Hematopoietic multipotent progenitor cell treated with erythropoietin and hydrocortisone succinate and interleukin-3 and kit ligand, for 6 days (in vitro differentiated cells): ENCODE results near the gene PAFAH1B1.
"Not testable (repeated sequence)": the region's sequence is repeated elsewhere in the genome, so short reads cannot be mapped to it uniquely, and the experiment has no call there.

Source experiments
- DNase-seq: peaks from one replicate; pipeline ENCODE4 v3.0.0-alpha.2; 2015

Gene PAFAH1B1

GRCh38 chr17:2690165-2691068 lies 97.0 kb downstream of the PAFAH1B1 start:
- no peak for DNase-seq

DNA sequence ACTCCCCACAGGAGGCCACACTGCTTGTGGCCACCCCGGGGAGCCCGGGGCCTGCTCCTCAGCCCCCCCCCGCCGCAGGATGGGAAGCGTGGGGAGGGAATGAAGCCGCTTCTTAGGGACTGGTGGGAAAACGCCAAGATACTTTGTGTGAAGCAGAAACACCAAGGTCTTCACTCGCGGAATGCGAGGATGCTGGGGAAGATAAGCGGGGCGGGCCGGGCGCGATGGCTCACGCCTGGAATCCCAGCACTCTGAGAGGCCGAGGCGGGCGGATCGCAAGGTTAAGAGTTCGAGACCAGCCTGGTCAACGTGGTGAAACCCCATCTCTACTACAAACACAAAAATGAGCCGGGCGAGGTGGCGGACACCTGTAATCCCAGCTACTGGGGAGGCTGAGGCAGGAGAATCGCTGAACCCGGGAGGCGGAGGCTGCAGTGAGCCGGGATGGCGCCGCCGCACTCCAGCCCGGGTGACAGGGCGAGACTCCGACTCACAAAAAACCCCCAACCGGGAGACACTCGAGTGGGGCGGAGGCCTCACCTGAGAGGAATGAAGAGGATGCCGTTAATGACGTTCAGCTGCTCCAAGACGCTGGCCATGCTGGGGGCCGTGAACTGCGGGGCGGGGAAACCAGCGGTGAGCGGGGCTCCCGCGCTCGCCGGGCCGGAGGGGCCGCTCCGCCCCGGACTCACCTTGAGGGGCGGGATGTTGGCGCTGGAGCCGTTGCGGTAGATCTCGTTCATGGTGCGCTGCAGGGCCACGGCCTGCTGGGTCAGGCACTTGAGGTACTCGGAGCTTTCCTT lies 97.8 kb downstream of the PAFAH1B1 start:
- DNase-seq, result no peak

- no peak for DNase-seq
Measured at GRCh38 chr17:2691965-2692780, 98.7 kb downstream of the PAFAH1B1 start.

DNA sequence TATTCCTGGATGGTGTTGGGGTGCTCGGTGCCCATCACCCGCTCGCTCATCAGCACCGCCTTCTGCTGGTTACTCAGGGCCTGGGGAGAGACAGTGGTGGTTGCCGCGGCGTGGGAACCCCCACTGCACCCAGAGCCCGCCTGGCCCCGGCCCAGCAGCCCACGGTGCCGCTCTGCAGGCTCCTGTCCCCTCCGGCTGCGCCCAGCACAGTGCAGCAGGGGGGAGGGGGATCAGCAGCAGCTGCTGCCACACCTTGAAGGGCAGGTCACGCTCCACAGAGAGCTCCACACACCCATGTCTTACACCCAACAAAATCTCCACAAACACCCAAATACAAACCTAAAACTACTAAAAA lies 99.3 kb downstream of the PAFAH1B1 start:
- DNase-seq, result no peak

- no peak for DNase-seq
Measured at GRCh38 chr17:2693561-2694380, 100.3 kb downstream of the PAFAH1B1 start.

GRCh38 chr17:2694381-2695242 lies 101.2 kb downstream of the PAFAH1B1 start:
- DNase-seq, result no peak

GRCh38 chr17:2695243-2695960 lies 101.9 kb downstream of the PAFAH1B1 start:
- no peak for DNase-seq

- no peak for DNase-seq
Measured at GRCh38 chr17:2695961-2696760, 102.7 kb downstream of the PAFAH1B1 start.

DNA sequence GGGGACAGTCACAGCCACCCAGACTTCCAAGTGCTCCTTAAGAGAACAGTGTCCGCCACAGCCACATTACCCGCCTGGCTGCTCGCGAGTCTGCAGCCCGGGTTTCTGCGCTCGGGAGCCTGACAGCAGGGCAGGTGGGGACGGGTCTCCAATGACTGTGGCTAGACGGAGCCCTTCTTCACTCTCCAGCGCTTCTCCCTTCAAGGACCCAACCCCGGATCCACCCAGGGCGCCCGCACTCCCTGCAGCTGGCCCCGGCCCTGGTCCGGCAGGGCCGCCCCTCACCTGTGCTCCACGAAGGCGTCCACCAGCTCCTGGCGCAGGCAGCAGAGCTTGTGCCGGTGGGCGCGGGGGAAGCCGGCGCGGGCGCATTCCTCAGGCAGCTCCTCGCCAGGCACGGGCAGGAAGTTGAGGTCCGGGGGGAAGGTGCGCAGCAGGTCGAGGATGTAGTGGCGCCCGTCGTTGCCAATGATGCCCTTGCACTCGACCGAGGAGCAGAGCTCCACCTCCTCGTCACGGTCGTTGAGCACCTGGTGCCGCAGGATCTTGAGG lies 104.2 kb downstream of the PAFAH1B1 start:
- DNase-seq, result no peak

GRCh38 chr17:2699216-2699805 lies 105.9 kb downstream of the PAFAH1B1 start:
- not testable (repeated sequence) for DNase-seq

GRCh38 chr17:2700030-2700490 lies 106.6 kb downstream of the PAFAH1B1 start:
- DNase-seq, result no peak

DNA sequence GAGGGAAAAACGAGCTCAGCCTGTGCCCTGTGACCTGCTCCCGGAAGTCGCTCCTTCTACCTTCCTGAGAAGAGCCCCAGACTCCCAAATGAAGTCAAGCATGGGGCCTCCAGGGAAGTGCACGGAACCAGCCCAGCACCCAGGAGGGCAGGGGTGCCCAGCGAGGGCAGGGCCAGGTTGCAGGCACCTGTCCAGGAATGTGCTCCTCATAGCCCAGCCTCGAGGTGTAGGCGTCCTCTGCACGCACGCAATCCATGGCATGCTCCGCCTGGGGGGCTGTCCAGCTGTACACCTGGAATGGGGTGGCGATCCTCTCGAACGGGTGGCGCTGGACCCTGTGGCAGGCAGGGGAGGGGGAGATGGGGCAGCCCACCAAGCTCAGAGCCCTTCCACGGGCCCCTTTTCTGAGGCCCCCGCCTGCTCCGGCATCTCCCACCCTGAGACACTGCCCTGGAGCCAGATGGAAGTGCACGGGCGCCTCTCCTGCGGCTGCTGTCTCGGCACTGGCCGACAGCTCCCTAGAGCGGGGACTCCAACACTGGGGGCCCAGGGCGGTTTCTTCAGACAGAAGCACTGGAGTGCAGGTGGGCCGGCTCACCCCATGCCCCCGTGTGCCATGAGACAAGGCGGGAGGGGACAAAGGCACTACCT lies 107.2 kb downstream of the PAFAH1B1 start:
- DNase-seq, result no peak

GRCh38 chr17:2701161-2701995 lies 107.9 kb downstream of the PAFAH1B1 start:
- no peak for DNase-seq

GRCh38 chr17:2701996-2702741 lies 108.7 kb downstream of the PAFAH1B1 start:
- DNase-seq, result no peak

GRCh38 chr17:2703181-2703580 lies 109.7 kb downstream of the PAFAH1B1 start:
- no peak for DNase-seq

- DNase-seq, result no peak
Measured at GRCh38 chr17:2703606-2704005, 110.2 kb downstream of the PAFAH1B1 start.
